HG03139 (cell line): ENCODE results near the gene PSMB7.

Experiments
- ATAC-seq: cut with Tn5 transposase; IDR thresholded peaks from one replicate; pipeline ENCODE4 v1.9.1; 2021; ENCODE audit not compliant: unreplicated experiment

PSMB7 gene

DNA sequence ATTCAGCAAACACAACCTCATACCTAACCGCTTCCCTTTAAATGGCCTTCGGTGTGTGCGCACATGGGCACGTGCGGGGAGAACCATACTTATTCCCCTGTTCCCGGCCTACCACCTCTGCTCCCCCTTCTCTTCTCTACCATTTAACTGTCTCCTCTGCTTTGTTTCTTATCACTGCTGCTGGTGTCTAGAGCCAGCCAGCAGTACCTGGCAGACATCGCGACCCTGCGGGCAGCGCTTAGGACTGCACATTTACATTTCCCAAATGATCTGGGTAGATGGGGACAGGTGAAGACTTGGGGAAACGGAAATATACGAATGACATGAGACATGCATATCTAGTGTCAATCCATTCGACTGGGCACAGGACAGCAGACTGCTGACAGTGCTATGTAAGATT lies 56.6 kb downstream of the PSMB7 start:
- no peak for ATAC-seq

- ATAC-seq: no peak
Observed at GRCh38 chr9:124357721-124358361, 57.4 kb downstream of the PSMB7 start.

DNA sequence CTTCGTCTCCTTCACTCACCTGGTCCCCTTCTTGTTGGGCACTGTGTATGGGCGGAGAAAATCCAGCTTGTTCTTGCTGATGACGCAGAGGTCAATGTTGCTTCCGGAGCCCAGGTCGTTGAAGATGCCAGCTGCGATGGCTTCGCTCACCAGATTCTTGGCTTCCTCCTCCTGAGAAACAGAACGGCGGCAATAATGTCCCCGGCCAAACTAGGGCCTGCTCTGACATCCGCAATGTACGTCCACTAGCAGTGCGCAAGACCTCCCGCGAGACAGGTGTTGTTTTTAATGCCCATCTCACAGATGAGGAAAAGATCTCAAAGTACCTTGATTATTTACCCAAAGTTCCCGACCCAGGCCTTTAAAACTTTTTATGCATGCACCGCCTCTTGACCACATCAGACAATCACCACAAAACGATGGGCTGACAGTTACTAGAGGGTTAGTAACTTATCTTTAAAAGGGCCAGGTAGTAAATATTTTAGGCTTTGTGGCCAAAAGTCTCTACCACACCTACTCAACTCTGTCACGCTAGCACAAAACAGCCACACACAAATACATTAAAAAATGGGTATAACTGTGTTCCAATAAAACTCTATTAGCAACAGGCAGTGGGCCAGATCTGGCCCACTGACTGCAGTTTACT lies 58.4 kb downstream of the PSMB7 start:
- no peak for ATAC-seq

GRCh38 chr9:124355941-124356744 lies 59.1 kb downstream of the PSMB7 start:
- no peak for ATAC-seq

DNA sequence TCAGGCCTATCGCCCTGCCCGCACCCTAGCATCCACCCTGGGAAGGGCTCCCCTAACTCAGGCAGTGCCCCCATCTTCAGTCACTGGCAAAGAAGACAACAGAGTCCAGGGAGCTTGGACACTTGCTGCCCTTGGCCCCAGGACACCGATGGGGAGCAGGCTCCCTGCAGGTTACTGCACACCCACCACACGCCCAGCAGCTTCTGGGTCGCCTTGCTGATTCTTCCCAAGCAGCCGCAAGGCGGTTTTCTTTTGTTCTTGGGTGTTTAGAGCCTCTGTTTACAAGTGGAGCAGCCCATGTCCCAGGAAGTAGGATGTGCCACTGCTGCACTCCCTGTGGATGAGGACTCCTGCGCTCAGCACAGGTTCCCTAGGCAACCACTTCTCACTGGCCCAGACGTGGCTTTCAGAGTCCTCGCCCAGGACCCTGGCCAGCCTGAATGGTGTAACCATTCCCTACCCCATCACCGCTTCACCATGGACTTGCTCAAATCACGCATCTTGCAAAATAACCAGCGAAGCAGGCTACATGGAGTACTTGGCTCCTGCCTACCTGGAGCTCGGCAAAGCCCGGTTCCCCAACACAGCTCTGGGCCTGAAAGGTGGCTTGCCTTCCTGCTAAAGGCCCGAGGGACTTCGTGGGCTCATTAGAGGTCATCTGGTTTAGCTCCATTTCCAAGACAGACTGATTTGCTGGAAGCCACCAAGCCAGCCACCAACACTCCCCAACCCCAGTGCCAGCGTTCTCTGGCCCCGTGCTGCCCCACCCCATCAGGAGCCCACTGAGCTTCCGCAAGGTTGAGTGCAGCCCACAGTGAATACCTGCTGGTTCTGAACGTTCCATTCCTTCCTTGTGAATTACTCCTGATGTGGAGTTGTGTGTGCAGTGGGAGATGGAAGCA lies 60.0 kb downstream of the PSMB7 start:
- no peak for ATAC-seq

GRCh38 chr9:124354346-124355038 lies 60.8 kb downstream of the PSMB7 start:
- ATAC-seq: no peak

GRCh38 chr9:124353811-124354274 lies 61.4 kb downstream of the PSMB7 start:
- ATAC-seq: no peak

GRCh38 chr9:124353166-124353768 lies 62.0 kb downstream of the PSMB7 start:
- no peak for ATAC-seq

- no peak for ATAC-seq
Observed at GRCh38 chr9:124352616-124353015, 62.6 kb downstream of the PSMB7 start.

GRCh38 chr9:124351672-124352468 lies 63.4 kb downstream of the PSMB7 start:
- ATAC-seq: no peak

DNA sequence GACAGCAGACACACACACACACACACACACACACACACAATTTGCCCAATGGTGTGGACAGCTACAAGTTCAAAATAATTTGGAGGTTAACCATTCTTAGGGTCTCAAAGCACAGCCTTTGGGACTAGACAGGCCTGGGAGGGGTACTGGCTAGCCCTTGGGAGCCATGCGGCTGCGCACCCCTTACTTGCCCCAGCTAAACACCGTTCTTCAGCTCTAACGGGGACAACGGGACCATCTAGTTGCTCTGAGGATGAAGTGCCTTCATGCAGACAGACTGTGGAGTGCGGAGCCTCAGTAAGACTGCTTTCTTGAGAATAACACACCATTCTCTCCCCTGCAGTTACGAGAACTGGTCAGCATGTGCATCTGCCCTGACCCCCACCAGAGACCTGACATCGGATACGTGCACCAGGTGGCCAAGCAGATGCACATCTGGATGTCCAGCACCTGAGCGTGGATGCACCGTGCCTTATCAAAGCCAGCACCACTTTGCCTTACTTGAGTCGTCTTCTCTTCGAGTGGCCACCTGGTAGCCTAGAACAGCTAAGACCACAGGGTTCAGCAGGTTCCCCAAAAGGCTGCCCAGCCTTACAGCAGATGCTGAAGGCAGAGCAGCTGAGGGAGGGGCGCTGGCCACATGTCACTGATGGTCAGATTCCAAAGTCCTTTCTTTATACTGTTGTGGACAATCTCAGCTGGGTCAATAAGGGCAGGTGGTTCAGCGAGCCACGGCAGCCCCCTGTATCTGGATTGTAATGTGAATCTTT lies 64.6 kb downstream of the PSMB7 start:
- ATAC-seq: no peak

- no peak for ATAC-seq
Observed at GRCh38 chr9:124349675-124350493, 65.4 kb downstream of the PSMB7 start.

DNA sequence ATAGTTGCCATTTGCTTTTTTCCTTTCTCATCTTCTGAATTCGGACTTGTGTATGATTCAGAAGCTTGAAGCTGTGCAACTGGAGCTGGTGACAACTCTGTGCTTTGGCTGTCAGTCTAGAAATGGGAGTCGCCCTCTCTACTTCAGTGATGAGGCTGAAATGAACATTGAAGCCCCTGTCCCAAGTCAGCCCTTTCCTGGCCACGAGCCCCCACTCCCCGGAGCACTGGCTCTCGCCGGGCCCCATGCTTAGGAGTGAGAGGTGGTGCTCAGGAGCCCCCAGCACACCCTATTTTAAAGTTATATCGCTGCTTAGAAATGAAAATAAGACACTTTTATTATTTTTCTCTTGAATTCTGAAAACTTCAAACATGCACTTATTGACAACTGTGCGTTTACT lies 66.0 kb downstream of the PSMB7 start:
- no peak for ATAC-seq

GRCh38 chr9:124348831-124349230 lies 66.4 kb downstream of the PSMB7 start:
- ATAC-seq: no peak

DNA sequence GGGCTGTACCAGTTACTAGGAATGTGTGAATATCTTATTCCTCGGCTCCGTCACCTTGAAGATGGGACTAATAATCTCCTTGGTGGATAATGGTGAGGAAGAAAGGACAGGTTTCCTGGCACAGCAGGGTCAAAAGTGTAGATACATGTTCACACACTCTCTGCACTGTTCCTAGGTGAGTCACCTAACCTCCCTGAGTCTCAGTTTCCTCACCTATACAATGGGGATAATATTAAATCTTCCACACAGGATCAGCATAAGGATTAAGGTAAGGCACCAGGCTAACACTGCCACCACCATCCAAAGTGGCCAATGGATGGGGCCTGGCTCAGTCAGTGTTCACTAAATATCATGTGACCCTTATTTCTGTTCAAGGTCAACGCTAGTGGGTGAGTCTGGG lies 66.9 kb downstream of the PSMB7 start:
- no peak for ATAC-seq

DNA sequence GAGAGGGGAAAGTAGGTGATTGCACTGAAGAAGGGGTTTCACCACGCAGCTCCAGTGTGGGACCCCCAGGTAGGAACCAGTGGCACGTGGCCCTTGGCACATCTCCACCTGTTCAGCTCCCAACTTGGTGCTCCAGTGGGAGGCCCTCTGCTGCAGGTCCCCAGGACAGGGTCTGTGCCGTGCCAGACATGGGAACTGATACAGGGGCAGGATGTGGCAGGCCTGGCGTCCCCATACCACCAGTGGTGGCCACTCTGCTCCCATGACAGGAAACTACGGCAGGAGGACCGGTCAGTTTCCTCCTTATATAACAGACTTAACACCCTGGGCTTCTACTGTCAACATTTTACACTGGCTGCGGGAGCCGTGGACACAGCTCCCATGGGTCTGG lies 67.3 kb downstream of the PSMB7 start:
- no peak for ATAC-seq

- no peak for ATAC-seq
Observed at GRCh38 chr9:124347206-124347967, 67.9 kb downstream of the PSMB7 start.
